ENCODE results near the gene GLYR1. TPM values are rescaled to one million over a fixed set of nuclear protein-coding genes. Genes with fewer than 3 reads are reported as not detected.

The GLYR1 gene
- total RNA-seq, 1 donor from 2014 or later, result 105 TPM

DNA sequence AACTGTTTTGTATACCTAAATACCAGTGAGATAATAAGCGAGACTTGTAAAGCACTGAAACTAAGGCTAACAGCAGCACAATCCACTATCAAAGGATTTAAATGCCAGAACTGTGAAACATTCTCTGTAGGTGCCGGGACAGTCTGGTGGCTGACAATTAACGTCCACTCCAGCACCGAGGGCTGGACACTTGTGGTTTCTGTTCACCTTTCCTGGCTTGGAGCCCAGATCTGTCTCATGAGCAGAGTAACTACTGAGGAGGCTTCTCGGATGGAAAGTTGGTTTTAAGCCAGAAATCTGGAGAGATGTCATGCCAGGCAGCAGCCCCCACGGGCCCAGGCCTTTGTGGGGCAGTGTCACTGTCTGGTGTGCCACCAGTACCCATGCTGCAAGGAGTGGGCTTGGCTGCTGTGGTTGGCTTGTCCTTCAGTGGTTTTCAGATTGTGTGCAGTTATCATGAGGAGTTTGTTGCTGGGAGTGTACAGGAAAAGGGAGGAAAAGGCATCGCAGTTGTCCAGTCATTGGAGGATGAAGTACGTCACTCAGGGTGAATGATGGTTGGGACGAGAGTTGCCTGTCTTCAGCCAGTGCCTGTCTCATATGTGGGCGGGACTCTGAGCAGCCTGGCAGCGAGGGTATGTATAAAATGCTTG is 35.7 kb upstream of the GLYR1 start:
- TF ChIP-seq, protein P1, sequence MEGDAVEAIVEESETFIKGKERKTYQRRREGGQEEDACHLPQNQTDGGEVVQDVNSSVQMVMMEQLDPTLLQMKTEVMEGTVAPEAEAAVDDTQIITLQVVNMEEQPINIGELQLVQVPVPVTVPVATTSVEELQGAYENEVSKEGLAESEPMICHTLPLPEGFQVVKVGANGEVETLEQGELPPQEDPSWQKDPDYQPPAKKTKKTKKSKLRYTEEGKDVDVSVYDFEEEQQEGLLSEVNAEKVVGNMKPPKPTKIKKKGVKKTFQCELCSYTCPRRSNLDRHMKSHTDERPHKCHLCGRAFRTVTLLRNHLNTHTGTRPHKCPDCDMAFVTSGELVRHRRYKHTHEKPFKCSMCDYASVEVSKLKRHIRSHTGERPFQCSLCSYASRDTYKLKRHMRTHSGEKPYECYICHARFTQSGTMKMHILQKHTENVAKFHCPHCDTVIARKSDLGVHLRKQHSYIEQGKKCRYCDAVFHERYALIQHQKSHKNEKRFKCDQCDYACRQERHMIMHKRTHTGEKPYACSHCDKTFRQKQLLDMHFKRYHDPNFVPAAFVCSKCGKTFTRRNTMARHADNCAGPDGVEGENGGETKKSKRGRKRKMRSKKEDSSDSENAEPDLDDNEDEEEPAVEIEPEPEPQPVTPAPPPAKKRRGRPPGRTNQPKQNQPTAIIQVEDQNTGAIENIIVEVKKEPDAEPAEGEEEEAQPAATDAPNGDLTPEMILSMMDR (IDR thresholded peaks at IDR 0.05; ENCODE audit: unreplicated experiment), result no peak
- H3K36me3 Mint-ChIP-seq, result peaks cover 48% of the 10 kb centered on the region
- no peaks in the 10 kb centered on the region for H3K27me3 Mint-ChIP-seq (ENCODE audit: low read depth)
- peak in 1 of 2 experiments; percentile 53 for DNase-seq (ENCODE audit: low spot score in 2 of 2, unreplicated experiment in 2 of 2)
- peak overlapping the region; percentile 36 for H3K4me3 Mint-ChIP-seq
- peak overlapping the region; percentile 95 for H3K27ac Mint-ChIP-seq
- no peaks in the 10 kb centered on the region for H3K9me3 Mint-ChIP-seq
- peaks cover 26% of the 10 kb centered on the region for H3K4me1 Mint-ChIP-seq

- H3K4me3 Mint-ChIP-seq, result no peak overlapping the region
- peaks cover 48% of the 10 kb centered on the region for H3K36me3 Mint-ChIP-seq
- H3K27me3 Mint-ChIP-seq (ENCODE audit: low read depth), result no peaks in the 10 kb centered on the region
- DNase-seq (ENCODE audit: low spot score in 2 of 2, unreplicated experiment in 2 of 2), result no peak
- no peaks in the 10 kb centered on the region for H3K9me3 Mint-ChIP-seq
- peaks cover 31% of the 10 kb centered on the region for H3K4me1 Mint-ChIP-seq
- TF ChIP-seq, protein P1 (IDR thresholded peaks at IDR 0.05; ENCODE audit: unreplicated experiment), result no peak
- H3K27ac Mint-ChIP-seq, result peak overlapping the region; percentile 95
Observed at GRCh38 chr16:4882000-4882632, 35.0 kb upstream of the GLYR1 start.

GRCh38 chr16:4880006-4880580 is 33.0 kb upstream of the GLYR1 start:
- Mint-ChIP-seq H3K27me3 (ENCODE audit: low read depth) (no peaks in the 10 kb centered on the region), H3K4me1 (peaks cover 35% of the 10 kb centered on the region), H3K27ac (no peak overlapping the region), H3K36me3 (peaks cover 37% of the 10 kb centered on the region), H3K9me3 (no peaks in the 10 kb centered on the region), H3K4me3 (no peak overlapping the region)
- TF ChIP-seq, protein P1 (IDR thresholded peaks at IDR 0.05; ENCODE audit: unreplicated experiment), result no peak
- no peak for DNase-seq (ENCODE audit: low spot score in 2 of 2, unreplicated experiment in 2 of 2)

DNA sequence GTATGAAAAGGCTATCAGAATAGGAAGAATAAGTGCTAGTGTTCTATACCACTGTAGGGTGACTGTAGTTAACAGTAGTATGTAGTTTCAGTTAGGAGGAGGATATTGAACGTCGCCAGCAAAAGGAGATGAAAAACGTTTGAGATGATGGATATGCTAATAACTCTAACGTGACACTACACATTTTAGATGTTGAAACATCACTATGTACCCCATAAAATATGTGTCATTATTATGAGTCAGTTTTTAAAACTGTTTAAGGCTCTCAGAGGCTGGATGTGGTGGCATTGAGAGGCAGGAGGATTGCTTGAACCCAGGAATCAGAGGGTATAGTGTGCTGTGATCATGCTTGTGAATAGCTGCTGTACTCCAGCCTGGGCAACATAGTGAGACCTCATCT is 32.0 kb upstream of the GLYR1 start:
- Mint-ChIP-seq H3K27me3 (ENCODE audit: low read depth) (no peaks in the 10 kb centered on the region), H3K4me3 (no peak overlapping the region), H3K27ac (no peak overlapping the region), H3K36me3 (peaks cover 32% of the 10 kb centered on the region), H3K4me1 (peaks cover 34% of the 10 kb centered on the region), H3K9me3 (no peaks in the 10 kb centered on the region)
- no peak for DNase-seq (ENCODE audit: low spot score in 2 of 2, unreplicated experiment in 2 of 2)
- TF ChIP-seq, protein P1 (IDR thresholded peaks at IDR 0.05; ENCODE audit: unreplicated experiment), result no peak

- Mint-ChIP-seq H3K27me3 (ENCODE audit: low read depth) (no peaks in the 10 kb centered on the region), H3K27ac (peak overlapping the region; percentile 81), H3K36me3 (peaks cover 25% of the 10 kb centered on the region), H3K9me3 (no peaks in the 10 kb centered on the region), H3K4me1 (peaks cover 22% of the 10 kb centered on the region), H3K4me3 (no peak overlapping the region)
- no peak for DNase-seq (ENCODE audit: low spot score in 2 of 2, unreplicated experiment in 2 of 2)
- TF ChIP-seq, protein P1 (IDR thresholded peaks at IDR 0.05; ENCODE audit: unreplicated experiment), result no peak
Observed at GRCh38 chr16:4877380-4877685, 30.2 kb upstream of the GLYR1 start.

Measured in mesothelial cell of epicardium (in vitro differentiated cells).